Gastrocnemius medialis (tissue), 4 donors: ENCODE data around the gene CCP110. TPM values are rescaled to one million over a fixed set of nuclear protein-coding genes. Genes with fewer than 3 reads are reported as not detected.

Experiments used
- ATAC-seq, 2 donors: fragments of 150-250 bp; one replicate each; pipeline ENCODE4 v1.9.1; 2016
- DNase-seq, 2 donors: peaks; one replicate each; pipeline ENCODE4 v3.0.0-alpha.2; 2019
- H3K27ac ChIP-seq, 4 donors: fragments of 200-600 bp; sonication (generic); 1 replicate in 1 of 4; 2 replicates in 3 of 4; pipeline ENCODE4 v1.5.1; 2016 to 2018; ENCODE audit warnings: mild to moderate bottlenecking in 2 of 4, moderate library complexity in 1 of 4
- H3K27me3 ChIP-seq, 3 donors: fragments of 200-600 bp; sonication (generic) in 2 of 3; 1 replicate in 1 of 3; 2 replicates in 2 of 3; pipeline versions ENCODE4 v1.5.1 to v1.6.0; 2016 to 2019; ENCODE audit warnings: mild to moderate bottlenecking in 1 of 3, moderate library complexity in 1 of 3
- H3K36me3 ChIP-seq, 2 donors: fragments of 200-600 bp; sonication (generic) in 1 of 2; one replicate each; pipeline ENCODE4 v1.5.1; 2017 to 2018
- H3K4me1 ChIP-seq, 2 donors: fragments of 200-600 bp; sonication (generic) in 1 of 2; one replicate each; pipeline ENCODE4 v1.5.1; 2016 to 2017; ENCODE audit warnings: mild to moderate bottlenecking in 2 of 2
- H3K4me3 ChIP-seq, 4 donors: fragments of 200-600 bp; sonication (generic) in 3 of 4; 1 replicate in 1 of 4; 2 replicates in 3 of 4; pipeline ENCODE4 v1.5.1; 2016 to 2019; ENCODE audit warnings: mild to moderate bottlenecking in 2 of 4
- H3K9me3 ChIP-seq, 3 donors: fragments of 200-600 bp; sonication (generic) in 2 of 3; 1 replicate in 1 of 3; 2 replicates in 2 of 3; pipeline ENCODE4 v1.5.1; 2016 to 2019
- CTCF ChIP-seq, 5 experiments: fragments of 450-650 bp in 3 of 5; fragments of 200-600 bp in 2 of 5; sonication (generic) in 2 of 5; IDR thresholded peaks in 4 of 5; conservative IDR thresholded peaks in 1 of 5; 1 replicate in 4 of 5; 2 replicates in 1 of 5; pipeline ENCODE4 v1.5.1; 2016 to 2019; ENCODE audit warnings: antibody characterized with exemption in 5 of 5, mild to moderate bottlenecking in 3 of 5, moderate library complexity in 3 of 5
- POLR2A ChIP-seq, 2 donors: fragments of 450-650 bp; IDR thresholded peaks; one replicate each; pipeline ENCODE4 v1.6.1; 2017; ENCODE audit warnings: antibody characterized with exemption in 2 of 2, mild to moderate bottlenecking in 2 of 2, moderate library complexity in 2 of 2
- in situ Hi-C, 4 donors: fragments of 200-750 bp; cut with MboI; loops; one replicate each; pipeline versions ENCODE4 v1.15.0 to v1.8.0; 2017; ENCODE audit warnings: low sequenced_read_pairs in 4 of 4
- intact Hi-C: fragments of 100-400 bp; cut with DNase I; formaldehyde crosslinking; loops from one replicate; pipeline ENCODE4 v1.15.1; 2023; ENCODE audit warnings: low total_unique reads
- total RNA-seq, 4 donors: library from RNA; depleted of rRNA; stranded (reverse); fragments of >200 nt; gene quantifications; one replicate each; pipeline versions ENCODE4 v1.1.0 to v1.2.3, GENCODE V29; 2016

The CCP110 gene
- total RNA-seq, 4 donors from 2014 or later, result 6.8 to 8.8 (median 7.0) TPM

DNA sequence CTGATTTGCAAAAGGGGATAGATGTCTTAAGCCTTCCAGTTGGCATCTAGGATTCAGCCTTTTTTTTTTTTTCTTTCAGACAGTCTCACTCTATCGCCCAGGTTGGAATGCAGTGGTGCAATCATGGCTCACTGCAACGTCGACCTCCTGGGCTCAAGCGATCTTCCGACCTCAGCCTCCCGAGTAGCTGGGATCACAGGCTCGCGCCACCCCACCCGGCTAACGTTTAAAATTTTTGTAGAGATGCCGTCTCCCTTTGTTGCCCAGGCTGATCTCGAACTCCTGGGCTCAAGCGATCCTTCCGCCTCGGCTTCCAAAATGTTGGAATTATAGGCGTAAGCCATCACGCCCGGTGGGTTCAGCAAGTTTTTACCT lies 571 bp upstream of the CCP110 start:
- Histone ChIP-seq H3K36me3 (peaks cover 2 to 6% of the 10 kb centered on the region in 2 donors), H3K4me1 (peaks cover 28 to 30% of the 10 kb centered on the region in 2 donors), H3K4me3 (peak overlapping the region in 1 of 4 donors; percentile 95), H3K9me3 (no peaks in the 10 kb centered on the region), H3K27me3 (no peaks in the 10 kb centered on the region), H3K27ac (peak overlapping the region; percentile 30 to 68 (median 65))
- no peak for ATAC-seq
- in situ Hi-C loops, result loop anchor here in 1 of 4 donors (25.0 kb wide), 1 partner anchor 736 kb away; the partner anchor contains the start of gene RPS15A
- intact Hi-C loops, result loop anchor here (5.0 kb wide), 2 partner anchors 194 to 721 kb away; partner anchors contain the start of genes ARL6IP1, IQCK and KNOP1
- TF ChIP-seq CTCF (IDR thresholded peaks at IDR 0.05 in 4 of 5, conservative IDR thresholded peaks at IDR 0.05 in 1 of 5) (no peak), POLR2A (IDR thresholded peaks at IDR 0.05) (no peak)
- no peak for DNase-seq

DNA sequence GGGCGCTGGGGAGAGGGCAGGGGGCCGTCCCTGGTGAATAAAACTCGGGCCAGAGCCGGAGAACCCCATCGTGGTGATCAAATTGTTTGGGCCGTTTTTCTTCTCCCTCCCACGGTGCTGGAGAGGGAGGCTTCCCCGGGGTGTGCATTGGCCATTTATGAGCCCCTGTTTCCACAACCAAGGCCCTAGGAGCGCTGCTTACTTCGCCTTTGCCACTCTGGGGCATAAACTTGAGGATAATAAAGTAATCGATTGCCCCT lies 544 bp downstream of the CCP110 start:
- no peaks in the 10 kb centered on the region for H3K9me3 ChIP-seq
- intact Hi-C loops (loop anchor here (2.0 to 5.0 kb wide), 3 partner anchors 19 to 722 kb away; partner anchors contain the start of genes ARL6IP1, IQCK and KNOP1), in situ Hi-C loops (loop anchor here in 1 of 4 donors (25.0 kb wide), 1 partner anchor 737 kb away; the partner anchor contains the start of gene RPS15A)
- H3K27me3 ChIP-seq, result no peaks in the 10 kb centered on the region
- ATAC-seq, result no peak
- TF ChIP-seq POLR2A (IDR thresholded peaks at IDR 0.05), result no peak
- no peak for TF ChIP-seq CTCF (IDR thresholded peaks at IDR 0.05 in 4 of 5, conservative IDR thresholded peaks at IDR 0.05 in 1 of 5)
- DNase-seq, result no peak
- peak overlapping the region; percentile 81 to 98 (median 94) for H3K4me3 ChIP-seq
- H3K4me1 ChIP-seq, result peaks cover 28 to 30% of the 10 kb centered on the region in 2 donors
- H3K36me3 ChIP-seq, result peaks cover 2 to 17% of the 10 kb centered on the region in 2 donors
- peak overlapping the region in 3 of 4 donors; percentile 61 to 68 (median 65) for H3K27ac ChIP-seq

- peaks cover 2 to 18% of the 10 kb centered on the region in 2 donors for H3K36me3 ChIP-seq
- no peak for DNase-seq
- TF ChIP-seq CTCF (IDR thresholded peaks at IDR 0.05 in 4 of 5, conservative IDR thresholded peaks at IDR 0.05 in 1 of 5), result no peak
- TF ChIP-seq POLR2A (IDR thresholded peaks at IDR 0.05), result no peak
- no peak for ATAC-seq
- H3K4me1 ChIP-seq, result peaks cover 27 to 30% of the 10 kb centered on the region in 2 donors
- in situ Hi-C loops, result loop anchor here in 1 of 4 donors (25.0 kb wide), 1 partner anchor 737 kb away; the partner anchor contains the start of gene RPS15A
- H3K27ac ChIP-seq, result peak overlapping the region in 2 of 4 donors; percentile 61 to 68
- H3K27me3 ChIP-seq, result no peaks in the 10 kb centered on the region
- intact Hi-C loops, result loop anchor here (2.0 to 5.0 kb wide), 3 partner anchors 18 to 722 kb away; partner anchors contain the start of genes ARL6IP1, IQCK and KNOP1
- H3K9me3 ChIP-seq, result no peaks in the 10 kb centered on the region
- H3K4me3 ChIP-seq, result peak overlapping the region; percentile 81 to 98 (median 94)
Measured at GRCh38 chr16:19524616-19525384, 1.1 kb downstream of the CCP110 start.

DNA sequence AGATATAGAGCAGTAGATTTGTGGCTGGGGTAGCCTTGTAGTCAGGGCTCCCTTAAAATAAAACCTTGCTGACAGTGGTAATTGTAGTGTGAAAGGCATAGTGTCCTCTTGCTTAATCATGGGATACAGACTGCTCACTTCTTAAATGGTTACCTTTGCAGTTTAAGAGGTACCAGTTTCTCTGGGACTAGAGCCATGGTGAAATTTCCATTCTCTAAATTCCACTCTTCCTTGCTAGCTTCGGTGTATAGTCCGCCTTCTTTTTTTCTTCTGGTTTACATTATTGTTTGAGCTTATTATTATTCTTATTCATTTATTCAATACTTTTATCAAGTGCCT lies 1.6 kb downstream of the CCP110 start:
- Histone ChIP-seq H3K9me3 (no peaks in the 10 kb centered on the region), H3K27ac (no peak overlapping the region), H3K4me3 (peak overlapping the region in 1 of 4 donors; percentile 92), H3K4me1 (peaks cover 21 to 25% of the 10 kb centered on the region in 2 donors), H3K36me3 (peaks cover 2 to 18% of the 10 kb centered on the region in 2 donors), H3K27me3 (no peaks in the 10 kb centered on the region)
- DNase-seq, result no peak
- in situ Hi-C loops (no loop called here), intact Hi-C loops (loop anchor here (2.0 kb wide), 1 partner anchor 17 kb away; no protein-coding TSS in a partner anchor)
- no peak for ATAC-seq
- TF ChIP-seq POLR2A (IDR thresholded peaks at IDR 0.05) (no peak), CTCF (IDR thresholded peaks at IDR 0.05 in 4 of 5, conservative IDR thresholded peaks at IDR 0.05 in 1 of 5) (no peak)
